Measurements from ENCODE around the gene GM2A.

Gene GM2A

DNA sequence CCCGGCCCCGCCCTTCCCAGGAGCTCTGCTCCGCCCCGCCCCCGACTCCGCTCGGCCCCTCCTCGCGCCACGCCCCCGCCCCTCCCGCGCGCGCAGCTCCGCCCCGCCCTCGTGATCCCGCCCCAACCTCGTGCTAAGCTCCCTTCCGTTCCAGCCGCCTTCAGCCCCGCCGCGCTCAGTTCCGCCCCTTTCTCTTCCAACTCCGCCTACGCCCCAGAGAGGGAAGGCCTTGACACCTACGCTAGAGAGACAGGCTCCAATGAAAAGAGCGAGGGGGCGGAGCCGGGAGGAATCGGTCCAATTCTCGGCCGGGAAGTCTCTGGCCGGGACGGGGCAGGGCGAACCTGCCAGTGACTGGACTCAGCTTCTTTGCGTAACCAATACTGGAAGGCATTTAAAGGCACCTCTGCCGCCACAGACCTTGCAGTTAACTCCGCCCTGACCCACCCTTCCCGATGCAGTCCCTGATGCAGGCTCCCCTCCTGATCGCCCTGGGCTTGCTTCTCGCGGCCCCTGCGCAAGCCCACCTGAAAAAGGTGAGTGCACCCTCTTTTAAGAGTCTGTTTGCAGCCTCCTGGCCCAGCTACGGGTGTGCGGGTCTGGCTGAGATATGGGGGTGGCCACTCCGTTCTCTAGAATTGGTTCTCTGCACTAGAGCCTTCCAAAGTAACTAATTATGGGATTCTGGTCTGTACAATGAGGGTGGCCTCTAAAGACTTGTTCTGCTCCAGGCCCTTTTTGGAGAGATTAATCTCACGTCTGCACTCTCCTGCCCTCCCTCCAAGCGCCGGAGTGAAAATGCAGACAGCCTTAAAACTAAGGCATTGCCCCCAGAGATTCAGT is at the start of gene GM2A:
Gene GM2A (plus strand): TSS at position 424 of the 843 bp plus-strand sequence. CDS start 32 bp downstream, at position 456.
- DNase-seq, result peak; percentile 58

- DNase-seq, result no peak
Observed at GRCh38 chr5:151204051-151204450, 48.9 kb upstream of the GM2A start.

DNA sequence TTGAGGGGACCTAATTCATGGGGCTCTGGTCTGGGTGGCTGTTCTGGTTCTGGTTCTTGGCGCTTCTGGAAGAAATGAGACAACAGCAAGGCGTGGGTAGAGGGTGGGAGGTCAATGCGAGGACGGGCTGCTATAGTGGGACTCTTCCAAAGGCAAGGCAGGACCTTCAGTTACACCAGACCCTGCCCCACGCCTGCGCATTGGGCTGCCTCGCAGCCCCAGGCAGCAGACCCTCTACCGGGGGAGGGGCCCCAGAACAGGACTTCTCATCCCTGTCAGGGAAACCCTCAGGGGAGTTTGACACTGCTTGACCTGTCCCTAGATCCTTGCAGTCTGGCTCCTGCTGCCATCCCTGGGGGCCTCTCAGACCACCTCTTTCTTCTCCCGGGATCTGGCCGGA is 47.6 kb upstream of the GM2A start:
- no peak for DNase-seq

DNA sequence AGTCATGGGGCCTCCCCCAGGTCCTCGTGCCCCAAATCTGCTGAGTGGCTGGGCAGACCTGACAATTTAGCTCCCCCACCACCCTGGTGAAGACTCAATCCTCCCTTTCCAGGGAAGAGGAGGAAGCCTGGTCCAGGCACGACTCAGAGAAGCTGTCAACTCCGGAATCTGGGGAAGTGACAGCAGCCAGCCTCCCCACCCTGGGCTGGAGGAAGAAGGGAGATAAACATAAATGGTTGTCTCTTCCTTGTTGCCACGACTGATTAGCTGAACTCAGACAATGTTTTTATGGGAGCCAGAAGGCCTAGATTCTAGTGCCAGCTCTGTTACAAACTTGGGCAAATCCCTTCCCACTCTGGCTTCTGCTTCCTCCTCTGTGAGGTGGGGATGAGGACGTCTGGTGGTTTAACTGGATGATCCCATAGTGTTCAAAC is 44.5 kb upstream of the GM2A start:
- DNase-seq, result no peak

DNA sequence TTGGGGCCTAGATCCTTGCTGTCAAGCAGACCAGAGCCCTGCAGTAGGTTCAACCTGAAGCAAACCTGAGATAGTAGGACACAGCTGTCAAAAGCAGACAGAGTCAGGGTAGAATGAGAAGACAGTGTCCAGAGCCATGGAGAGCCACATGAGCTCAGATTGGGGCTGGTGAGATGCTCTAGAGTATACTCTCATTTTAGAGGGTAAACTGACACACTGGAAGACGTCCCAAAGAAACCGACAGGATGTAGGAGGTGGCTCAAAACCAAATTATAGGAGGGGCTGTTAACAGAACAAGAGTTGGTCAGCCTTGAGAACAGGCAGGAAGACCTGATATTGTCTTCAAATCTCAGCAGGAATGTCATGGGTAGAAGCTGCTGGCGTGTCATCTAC is 40.6 kb upstream of the GM2A start:
- no peak for DNase-seq

- no peak for DNase-seq
Observed at GRCh38 chr5:151213803-151214613, 39.0 kb upstream of the GM2A start.

GRCh38 chr5:151214614-151215545 is 38.1 kb upstream of the GM2A start:
- DNase-seq, result no peak

DNA sequence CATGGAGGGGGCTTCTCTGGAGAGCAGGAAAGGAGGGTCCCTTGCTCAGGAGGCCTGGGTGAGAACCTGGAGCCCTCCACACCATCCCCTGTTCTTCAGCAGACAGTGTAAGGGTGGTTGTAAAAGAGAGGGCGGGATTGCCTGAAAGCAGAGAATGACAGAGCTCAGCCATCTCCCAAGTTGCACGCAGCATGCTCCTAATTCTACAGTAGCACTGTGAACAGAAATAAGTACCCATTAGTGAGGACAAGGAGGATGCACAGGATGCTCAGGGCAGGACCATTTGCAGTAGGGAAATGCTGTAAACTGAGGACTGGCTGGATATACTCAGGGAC is 37.5 kb upstream of the GM2A start:
- no peak for DNase-seq

DNA sequence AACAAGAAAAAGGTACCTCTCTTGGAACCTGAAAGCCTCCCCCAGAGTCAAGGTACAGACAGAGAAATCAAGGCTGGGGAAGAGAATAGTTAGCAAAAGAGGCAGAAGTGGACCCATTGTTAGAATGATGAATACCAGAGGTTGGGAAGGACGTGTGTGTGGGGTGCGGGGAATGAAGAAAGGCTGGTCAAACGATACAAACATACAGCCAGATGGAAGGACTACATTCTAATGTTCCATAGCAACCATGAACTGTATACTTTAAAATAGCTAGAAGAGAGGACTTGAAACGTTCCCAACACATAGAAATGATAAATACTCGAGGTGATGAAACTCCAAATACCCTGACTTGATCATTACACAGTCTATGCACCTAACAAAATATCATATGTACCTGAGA is 36.2 kb upstream of the GM2A start:
- DNase-seq, result no peak

DNA sequence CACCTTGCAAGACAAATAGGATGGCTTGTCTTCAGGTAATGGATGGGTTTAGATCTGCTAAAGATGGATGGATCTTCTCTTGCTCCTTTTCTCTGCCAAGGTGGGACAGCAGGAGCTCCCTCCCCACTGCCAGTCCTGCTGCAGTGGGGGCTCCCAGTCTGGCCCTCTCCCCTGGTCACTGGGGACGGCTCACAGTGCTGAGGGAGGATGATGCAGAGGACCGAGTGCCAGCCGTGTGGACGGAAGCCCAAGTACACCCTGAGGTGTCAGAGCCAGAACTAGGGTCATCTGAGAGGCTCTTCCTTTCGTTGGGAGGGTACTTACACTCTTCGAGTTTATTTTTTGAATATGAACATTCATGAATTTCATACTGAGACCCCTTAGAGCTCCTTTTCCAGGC is 34.8 kb upstream of the GM2A start:
- DNase-seq, result no peak

GRCh38 chr5:151219138-151219537 is 33.8 kb upstream of the GM2A start:
- DNase-seq, result no peak

DNA sequence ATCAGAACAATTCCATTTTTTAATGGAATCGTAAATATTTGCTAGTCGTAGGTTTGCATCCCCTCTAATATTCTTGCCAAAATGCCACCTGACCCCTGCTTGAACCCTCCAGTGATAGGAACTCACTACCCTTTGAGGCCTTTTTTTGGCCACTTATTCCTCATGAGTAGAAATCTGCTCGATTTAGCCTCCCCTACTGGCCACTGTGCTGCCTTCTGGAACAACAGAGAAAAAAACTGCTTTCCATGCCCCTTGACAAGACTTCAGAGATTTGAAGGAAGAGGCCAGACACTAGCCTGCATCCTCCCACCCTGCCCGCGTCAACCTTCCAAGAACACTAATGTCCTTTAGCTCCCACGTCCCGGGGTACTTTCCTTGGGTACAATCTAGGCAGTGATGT is 33.2 kb upstream of the GM2A start:
- DNase-seq, result no peak

DNA sequence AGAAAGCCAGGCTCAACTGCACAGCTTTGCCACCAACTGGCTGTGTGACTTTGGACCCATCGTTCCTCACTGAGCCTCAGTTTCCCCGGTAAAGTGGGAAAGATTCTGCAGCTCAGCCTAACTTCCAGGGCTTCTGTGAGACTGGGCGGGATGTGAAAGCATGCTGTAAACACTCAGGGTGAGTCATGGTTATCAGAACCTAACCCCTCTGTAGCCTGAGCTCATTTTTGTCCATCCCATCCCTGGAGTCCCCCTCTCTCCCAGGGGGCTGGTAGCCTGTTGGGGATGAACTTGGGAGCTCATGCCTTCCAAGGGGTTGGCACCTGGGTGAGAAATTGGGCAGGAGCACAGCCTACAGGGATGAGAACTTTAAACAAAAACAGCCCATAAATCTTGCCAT is 31.4 kb upstream of the GM2A start:
- no peak for DNase-seq

DNA sequence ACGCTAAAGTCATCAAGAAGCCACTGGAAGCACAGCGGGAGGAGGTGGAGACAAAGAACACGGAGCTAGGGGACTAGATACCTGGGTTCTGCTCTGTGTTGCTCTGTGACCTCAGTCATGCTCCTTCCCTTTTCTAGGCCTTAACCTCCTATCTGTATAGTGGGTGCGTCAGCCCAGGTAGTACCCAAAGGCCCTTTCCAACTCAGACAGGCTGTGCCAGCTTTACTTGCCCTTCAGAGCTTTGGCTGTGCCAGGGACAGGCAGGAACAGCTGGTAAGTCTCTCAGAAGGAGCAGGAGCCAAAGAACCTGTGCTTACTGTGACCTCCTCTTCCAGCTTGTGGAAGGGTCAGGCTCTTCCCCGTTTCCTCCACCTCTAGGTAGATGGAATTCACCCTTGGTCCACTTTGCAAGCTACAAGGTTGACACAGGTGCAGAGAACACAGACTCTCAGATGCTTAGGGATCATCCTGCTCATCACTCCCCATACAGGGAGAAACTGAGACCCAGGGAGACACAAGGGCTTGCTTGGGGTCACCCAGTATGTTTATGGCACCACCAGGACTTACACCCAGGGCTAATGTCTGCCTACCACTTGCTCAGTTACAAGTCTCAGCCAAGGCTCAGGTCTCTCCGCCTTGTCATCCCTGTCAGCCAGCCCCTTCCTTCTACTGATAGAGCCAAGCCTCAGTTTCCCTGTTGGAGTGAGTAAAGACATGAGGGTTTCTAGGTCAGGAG is 30.8 kb upstream of the GM2A start:
- no peak for DNase-seq

- DNase-seq, result no peak
Observed at GRCh38 chr5:151222790-151223446, 30.1 kb upstream of the GM2A start.

DNA sequence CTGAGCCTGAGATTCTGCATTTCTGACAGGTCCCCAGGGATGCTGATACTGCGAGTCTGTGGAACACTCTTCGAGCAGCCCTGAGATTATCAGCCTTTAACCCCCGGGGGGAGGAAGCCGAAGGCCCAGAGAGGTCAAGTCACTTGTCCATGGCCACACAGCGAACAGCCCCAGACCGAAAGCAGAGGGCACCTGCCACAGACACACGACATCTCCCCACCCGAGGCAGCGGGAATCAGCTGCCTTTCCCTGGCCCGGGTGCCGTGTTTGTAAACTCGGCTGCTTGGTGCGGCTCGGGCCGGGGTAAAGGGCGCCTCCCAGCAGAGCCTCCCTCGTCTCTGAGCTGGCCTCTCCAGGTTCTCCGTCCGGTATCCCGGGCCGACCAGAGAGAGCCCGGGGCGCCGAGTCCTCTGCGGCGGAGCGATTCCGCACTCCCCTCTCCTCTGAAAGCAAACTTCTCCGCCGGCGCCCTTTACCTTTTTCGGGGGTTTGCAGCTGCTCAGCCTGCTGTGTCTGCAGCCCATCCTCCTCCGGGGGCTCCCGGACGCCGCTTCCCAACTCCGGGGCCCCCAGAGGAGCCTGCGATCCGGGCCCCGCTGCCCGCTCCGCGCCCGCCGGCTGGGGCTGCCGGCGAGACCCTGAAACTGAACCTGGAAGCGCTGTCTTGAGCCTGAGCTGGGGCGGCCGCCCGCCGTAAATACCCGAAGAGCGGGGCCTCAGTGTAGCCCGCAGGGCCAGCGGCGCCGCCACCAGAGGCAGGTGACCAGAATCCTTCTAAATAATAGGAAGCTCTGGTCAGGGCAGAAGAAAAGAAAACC is 29.3 kb upstream of the GM2A start, which contains the start of gene CCDC69:
Gene CCDC69 (minus strand): TSS at position 646 of the 818 bp plus-strand sequence. CDS start 122 bp downstream, at position 524.
- no peak for DNase-seq

- DNase-seq, result no peak
Observed at GRCh38 chr5:151224372-151224771, 28.6 kb upstream of the GM2A start.

- no peak for DNase-seq
Observed at GRCh38 chr5:151225071-151225470, 27.9 kb upstream of the GM2A start.

DNA sequence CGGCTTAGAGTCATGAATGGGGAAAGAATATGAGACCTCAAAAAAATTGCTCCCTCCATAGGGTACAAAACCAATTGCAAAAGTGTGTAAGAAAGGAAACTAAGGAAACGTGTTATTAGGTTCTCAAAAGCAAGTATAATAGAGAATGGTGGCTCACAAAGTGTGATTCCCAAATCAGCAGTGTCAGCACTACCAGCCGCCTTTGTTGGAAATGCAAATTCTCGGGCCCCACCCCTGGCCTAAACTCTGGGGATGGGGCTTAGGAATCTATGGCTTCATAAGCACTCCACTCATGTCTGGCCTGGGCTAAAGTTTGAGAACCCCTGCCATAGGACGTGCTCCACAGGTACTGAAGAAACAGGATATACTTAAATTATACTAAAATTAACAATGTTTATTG is 27.5 kb upstream of the GM2A start:
- no peak for DNase-seq

DNA sequence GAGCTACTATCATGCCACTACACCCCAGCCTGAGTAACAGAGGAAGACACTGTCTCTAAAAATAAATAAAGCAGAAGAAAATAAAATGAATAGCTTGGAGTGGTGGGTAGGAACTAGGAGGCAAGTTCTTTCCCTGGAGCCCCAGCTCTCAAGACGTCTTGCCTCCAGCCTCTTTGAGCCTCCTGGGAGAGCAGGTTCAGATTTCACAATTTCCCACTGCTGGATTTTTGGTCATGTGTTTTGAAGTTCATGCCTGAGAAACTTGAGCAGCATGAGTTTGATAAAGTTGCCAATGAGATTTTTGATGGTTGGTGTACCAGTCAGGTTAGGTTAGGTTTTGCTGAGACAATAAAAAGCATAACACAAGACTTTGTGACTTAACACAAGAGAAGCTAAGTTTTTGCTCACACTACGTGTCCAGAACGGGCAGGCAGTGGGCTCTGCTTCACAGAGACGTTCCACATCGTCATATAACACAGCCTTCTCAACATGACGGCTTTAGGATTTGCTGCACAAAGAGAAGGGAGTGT is 25.0 kb upstream of the GM2A start:
- DNase-seq, result no peak

- DNase-seq, result no peak
Observed at GRCh38 chr5:151228986-151229385, 24.0 kb upstream of the GM2A start.

Data from NCI-H1417 treated with DMSO at 0.1 percent for 48 hours (cell line).